HUES48 (cell line): ENCODE results near the gene ATP7B.
"Not testable (repeated sequence)": the region's sequence is repeated elsewhere in the genome, so short reads cannot be mapped to it uniquely, and the experiment has no call there.

Source experiments
- H3K27ac ChIP-seq: one replicate; pipeline ENCODE4 v1.7.0; 2013; ENCODE audit warnings: low read depth, low read length, inconsistent platforms
- H3K27me3 ChIP-seq: 2 replicates; pipeline ENCODE4 v1.6.1; 2013; ENCODE audit warnings: mild to moderate bottlenecking, low read length; ENCODE audit not compliant: control insufficient read depth, insufficient read depth
- H3K36me3 ChIP-seq: 2 replicates; pipeline ENCODE4 v1.6.1; 2013; ENCODE audit warnings: low read length; ENCODE audit not compliant: control insufficient read depth, insufficient read depth
- H3K4me1 ChIP-seq: 2 replicates; pipeline ENCODE4 v1.6.1; 2013; ENCODE audit warnings: mild to moderate bottlenecking, low read length; ENCODE audit not compliant: control insufficient read depth, insufficient read depth
- H3K4me3 ChIP-seq: 2 replicates; pipeline ENCODE4 v1.5.1; 2013; ENCODE audit warnings: mild to moderate bottlenecking, low read depth, low read length
- H3K9ac ChIP-seq: 2 replicates; pipeline ENCODE4 v1.6.1; 2013; ENCODE audit warnings: mild to moderate bottlenecking, low read depth, low read length, moderate library complexity
- H3K9me3 ChIP-seq: 2 replicates; pipeline ENCODE4 v1.6.1; 2013; ENCODE audit warnings: low read length; ENCODE audit not compliant: control insufficient read depth, insufficient read depth

The ATP7B gene

GRCh38 chr13:52010890-52011631 lies at the start of gene ATP7B:
ATP7B (minus strand) TSS chr13:52011450; CDS start chr13:52011337, 113 bp downstream.
- peaks cover 18% of the 10 kb centered on the region for H3K27me3 ChIP-seq
- H3K36me3 ChIP-seq = no peaks in the 10 kb centered on the region; the same call in 1 of the 2 replicates
- H3K4me1 ChIP-seq = peaks cover 5% of the 10 kb centered on the region
- H3K9me3 ChIP-seq = no peaks in the 10 kb centered on the region
- H3K9ac ChIP-seq = peak within 1 kb of the TSS; percentile 69
- peak within 1 kb of the TSS; percentile 72 for H3K27ac ChIP-seq
- H3K4me3 ChIP-seq = peak within 1 kb of the TSS; percentile 82

- no peak overlapping the region for H3K9ac ChIP-seq
- H3K27ac ChIP-seq = no peak overlapping the region
- no peaks in the 10 kb centered on the region for H3K9me3 ChIP-seq
- no peaks in the 10 kb centered on the region for H3K27me3 ChIP-seq
- H3K4me1 ChIP-seq = peaks cover 12% of the 10 kb centered on the region; the same call in 1 of the 2 replicates
- no peak overlapping the region for H3K4me3 ChIP-seq
- no peaks in the 10 kb centered on the region for H3K36me3 ChIP-seq
These were observed 42.2 kb upstream of the ATP7B start for GRCh38 chr13:52053460-52053859.

GRCh38 chr13:52051400-52051799 lies 40.1 kb upstream of the ATP7B start:
- Histone ChIP-seq H3K4me3 (no peak overlapping the region), H3K9ac (no peak overlapping the region), H3K27me3 (no peaks in the 10 kb centered on the region), H3K4me1 (peaks cover 12% of the 10 kb centered on the region; the same call in 1 of the 2 replicates), H3K36me3 (no peaks in the 10 kb centered on the region), H3K27ac (no peak overlapping the region), H3K9me3 (no peaks in the 10 kb centered on the region)

- Histone ChIP-seq H3K36me3 (no peaks in the 10 kb centered on the region), H3K9me3 (no peaks in the 10 kb centered on the region), H3K27ac (no peak overlapping the region), H3K4me1 (peaks cover 9% of the 10 kb centered on the region; the same call in 1 of the 2 replicates), H3K4me3 (no peak overlapping the region), H3K9ac (no peak overlapping the region), H3K27me3 (no peaks in the 10 kb centered on the region)
These were observed 37.3 kb upstream of the ATP7B start for GRCh38 chr13:52048516-52048915.

GRCh38 chr13:52047463-52047862 lies 36.2 kb upstream of the ATP7B start:
- Histone ChIP-seq H3K9me3 (no peaks in the 10 kb centered on the region), H3K4me1 (peaks cover 5% of the 10 kb centered on the region; the same call in 1 of the 2 replicates), H3K36me3 (no peaks in the 10 kb centered on the region), H3K4me3 (no peak overlapping the region), H3K9ac (no peak overlapping the region), H3K27ac (no peak overlapping the region), H3K27me3 (no peaks in the 10 kb centered on the region)

- no peaks in the 10 kb centered on the region for H3K36me3 ChIP-seq
These were observed 32.4 kb upstream of the ATP7B start for GRCh38 chr13:52043675-52044074.

GRCh38 chr13:52036037-52036436 lies 24.8 kb upstream of the ATP7B start:
- no peak overlapping the region for H3K4me3 ChIP-seq
- H3K9me3 ChIP-seq = no peaks in the 10 kb centered on the region
- H3K27ac ChIP-seq = no peak overlapping the region
- H3K9ac ChIP-seq = no peak overlapping the region
- peaks cover 4% of the 10 kb centered on the region; the same call in 1 of the 2 replicates for H3K36me3 ChIP-seq
- no peaks in the 10 kb centered on the region for H3K4me1 ChIP-seq
- H3K27me3 ChIP-seq = no peaks in the 10 kb centered on the region

More at GRCh38 chr13:52043675-52044074, 32.4 kb upstream of the ATP7B start:
- Histone ChIP-seq H3K9ac (no peak overlapping the region), H3K4me1 (no peaks in the 10 kb centered on the region), H3K4me3 (no peak overlapping the region), H3K27me3 (no peaks in the 10 kb centered on the region), H3K27ac (no peak overlapping the region), H3K9me3 (no peaks in the 10 kb centered on the region)

GRCh38 chr13:52034616-52035226 lies 23.5 kb upstream of the ATP7B start:
- H3K4me1 ChIP-seq = no peaks in the 10 kb centered on the region
- H3K9me3 ChIP-seq = no peaks in the 10 kb centered on the region
- H3K36me3 ChIP-seq = peaks cover 11% of the 10 kb centered on the region; the same call in 1 of the 2 replicates
- H3K27ac ChIP-seq = no peak overlapping the region
- H3K27me3 ChIP-seq = no peaks in the 10 kb centered on the region
- H3K4me3 ChIP-seq = no peak overlapping the region
- H3K9ac ChIP-seq = no peak overlapping the region

- H3K4me3 ChIP-seq = no peak overlapping the region
- H3K9me3 ChIP-seq = no peaks in the 10 kb centered on the region; the same call in 1 of the 2 replicates
- H3K27ac ChIP-seq = no peak overlapping the region
- H3K36me3 ChIP-seq = peaks cover 24% of the 10 kb centered on the region
- H3K27me3 ChIP-seq = no peaks in the 10 kb centered on the region
- H3K9ac ChIP-seq = no peak overlapping the region
- no peaks in the 10 kb centered on the region for H3K4me1 ChIP-seq
These were observed 21.8 kb upstream of the ATP7B start for GRCh38 chr13:52033039-52033438.

GRCh38 chr13:52030401-52030800 lies 19.2 kb upstream of the ATP7B start:
- not testable (repeated sequence) for H3K27ac ChIP-seq, H3K9ac ChIP-seq, H3K27me3 ChIP-seq, H3K9me3 ChIP-seq, H3K4me1 ChIP-seq, H3K4me3 ChIP-seq
- peaks cover 40% of the 10 kb centered on the region for H3K36me3 ChIP-seq

GRCh38 chr13:52029569-52029968 lies 18.3 kb upstream of the ATP7B start:
- Histone ChIP-seq H3K4me3 (no peak overlapping the region), H3K27me3 (no peaks in the 10 kb centered on the region), H3K9me3 (no peaks in the 10 kb centered on the region; the same call in 1 of the 2 replicates), H3K4me1 (no peaks in the 10 kb centered on the region), H3K9ac (no peak overlapping the region), H3K36me3 (peaks cover 48% of the 10 kb centered on the region), H3K27ac (no peak overlapping the region)
